GM12801 (cell line): Measurements from ENCODE around the gene CACNG4.

Source experiments
- CTCF ChIP-seq: IDR thresholded peaks from one replicate; pipeline ENCODE4 v1.5.1; 2011; ENCODE audit warnings: control low read depth; ENCODE audit not compliant: insufficient read length; ENCODE audit errors: extremely low read depth

Gene CACNG4

GRCh38 chr17:66988069-66988798 lies 23.7 kb downstream of the CACNG4 start:
- TF ChIP-seq CTCF: no peak

GRCh38 chr17:66989076-66989475 lies 24.6 kb downstream of the CACNG4 start:
- TF ChIP-seq CTCF: no peak

GRCh38 chr17:66989579-66989978 lies 25.1 kb downstream of the CACNG4 start:
- TF ChIP-seq CTCF: no peak

GRCh38 chr17:66990047-66990446 lies 25.5 kb downstream of the CACNG4 start:
- TF ChIP-seq CTCF: no peak

- TF ChIP-seq CTCF: no peak
Measured at GRCh38 chr17:66992911-66993442, 28.5 kb downstream of the CACNG4 start.

GRCh38 chr17:66994361-66994760 lies 29.9 kb downstream of the CACNG4 start:
- no peak for TF ChIP-seq CTCF

GRCh38 chr17:66994930-66995535 lies 30.5 kb downstream of the CACNG4 start:
- TF ChIP-seq CTCF: no peak
